Measurements from ENCODE around the gene SLC43A2. TPM values are rescaled to one million over a fixed set of nuclear protein-coding genes. Genes with fewer than 3 reads are reported as not detected.

The SLC43A2 gene
- total and polyA plus RNA-seq, 10 of the 15 experiments (the other 5 are each of a cell fraction or from before 2014, with no cell fraction given) = 0.03 to 14.0 (median 5.3) TPM

- TF ChIP-seq RELB (IDR thresholded peaks at IDR 0.05; ENCODE audit: low read depth) = peak; percentile 64
- peak in 1 of 2 experiments; percentile 17; a peak in 1 of 4 replicates for TF ChIP-seq EP300 (IDR thresholded peaks at IDR 0.05; ENCODE audit: borderline replicate concordance in 1 of 2, control insufficient read depth in 1 of 2, low read depth in 2 of 2, low read length in 2 of 2)
- no peak for TF ChIP-seq SP1 (IDR thresholded peaks at IDR 0.05; ENCODE audit: low read depth, low read length)
- no peak for TF ChIP-seq SKIL (IDR thresholded peaks at IDR 0.05; ENCODE audit: low read depth, poor library complexity, severe bottlenecking)
- no peak for TF ChIP-seq CBX5 (IDR thresholded peaks at IDR 0.05; ENCODE audit: low read depth)
- no peak; the same call in 1 of the 2 replicates for TF ChIP-seq ZNF687 (IDR thresholded peaks at IDR 0.05)
- no peak for TF ChIP-seq NFYA (IDR thresholded peaks at IDR 0.05; ENCODE audit: borderline replicate concordance, low read depth, low read length)
- TF ChIP-seq RAD51 (IDR thresholded peaks at IDR 0.05) = no peak
- no peak for TF ChIP-seq HDAC6 (IDR thresholded peaks at IDR 0.05; ENCODE audit: unreplicated experiment)
- no peak for TF ChIP-seq NFYB (IDR thresholded peaks at IDR 0.05; ENCODE audit: insufficient read depth, low read depth, low read length)
- TF ChIP-seq, protein P1, sequence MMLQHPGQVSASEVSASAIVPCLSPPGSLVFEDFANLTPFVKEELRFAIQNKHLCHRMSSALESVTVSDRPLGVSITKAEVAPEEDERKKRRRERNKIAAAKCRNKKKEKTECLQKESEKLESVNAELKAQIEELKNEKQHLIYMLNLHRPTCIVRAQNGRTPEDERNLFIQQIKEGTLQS (IDR thresholded peaks at IDR 0.05; ENCODE audit: borderline replicate concordance, extremely low read depth, low read depth, low read length) = no peak
- TF ChIP-seq KDM1A (IDR thresholded peaks at IDR 0.05; ENCODE audit: borderline replicate concordance) = no peak
- TF ChIP-seq KAT2A (conservative IDR thresholded peaks at IDR 0.05; ENCODE audit: control insufficient read depth, low read depth, low read length) = no peak
- TF ChIP-seq TAF1 (IDR thresholded peaks at IDR 0.05; ENCODE audit: borderline replicate concordance, low read depth, low read length) = peak; percentile 18; the same call in 1 of the 2 replicates
- no peak for TF ChIP-seq FOXM1 (IDR thresholded peaks at IDR 0.05; ENCODE audit: low read depth, low read length)
- peak; percentile 74 for TF ChIP-seq HDGF (IDR thresholded peaks at IDR 0.05)
- TF ChIP-seq ZNF384 (IDR thresholded peaks at IDR 0.05; ENCODE audit: borderline replicate concordance, low read depth, low read length) = no peak
- peak; percentile 80 for TF ChIP-seq ZBTB33 (IDR thresholded peaks at IDR 0.05)
- no peak for TF ChIP-seq ZZZ3 (IDR thresholded peaks at IDR 0.05; ENCODE audit: control insufficient read depth, insufficient read length, low read depth)
Measured at GRCh38 chr17:1606352-1606985, 22.2 kb downstream of the SLC43A2 start (continued).

All from GM12878 (cell line).